ENCODE data around the gene MUCL3.
"Not testable (repeated sequence)": the region's sequence is repeated elsewhere in the genome, so short reads cannot be mapped to it uniquely, and the experiment has no call there.

The MUCL3 gene

DNA sequence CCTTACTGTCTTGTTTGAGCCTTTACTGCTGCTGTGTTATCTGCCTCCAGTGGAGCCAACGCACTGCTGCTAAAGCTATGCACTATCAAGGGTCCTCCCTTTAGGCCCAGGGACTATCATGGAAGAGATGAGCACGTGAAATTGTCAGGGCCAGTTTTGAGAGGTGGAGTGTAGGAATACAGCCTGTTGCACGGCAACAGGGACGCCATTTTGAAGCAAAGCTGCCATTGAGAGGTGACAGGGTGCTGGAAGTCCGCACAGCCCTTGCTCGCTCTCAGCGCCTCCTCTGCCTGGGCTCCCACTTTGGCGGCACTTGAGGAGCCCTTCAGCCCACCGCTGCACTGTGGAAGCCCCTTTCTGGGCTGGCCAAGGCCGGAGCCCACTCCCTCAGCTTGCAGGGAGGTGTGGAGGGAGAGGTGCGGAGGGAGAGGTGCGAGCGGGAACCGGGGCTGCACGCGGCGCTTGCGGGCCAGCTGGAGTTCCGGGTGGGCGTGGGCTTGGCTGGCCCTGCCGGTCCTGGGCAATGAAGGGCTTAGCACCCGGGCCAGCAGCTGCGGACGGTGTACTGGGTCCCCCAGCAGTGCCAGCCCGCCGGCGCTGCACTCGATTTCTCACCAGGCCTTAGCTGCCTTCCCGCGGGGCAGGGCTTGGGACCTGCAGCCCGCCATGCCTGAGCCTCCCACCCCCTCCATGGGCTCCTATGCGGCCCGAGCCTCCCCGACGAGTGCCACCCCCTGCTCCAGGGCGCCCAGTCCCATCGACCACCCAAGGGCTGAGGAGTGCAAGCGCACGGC is 59.5 kb downstream of the MUCL3 start:
- H3K4me1 ChIP-seq (ENCODE audit: control extremely low read depth in 1 of 4, control insufficient read depth in 4 of 4, insufficient read depth in 4 of 4, low read length in 3 of 4); POLR2A ChIA-PET; H3K27me3 ChIP-seq (replicated peaks in 2 of 5; ENCODE audit: control insufficient read depth in 4 of 5, insufficient read depth in 5 of 5, low read length in 4 of 5); H3K4me3 ChIP-seq (ENCODE audit: control insufficient read depth in 1 of 7, extremely low read depth in 1 of 7, insufficient read depth in 4 of 7, low read depth in 2 of 7, low read length in 6 of 7); H3K27ac ChIP-seq (ENCODE audit: insufficient read depth in 1 of 2, low read depth in 1 of 2, low read length in 2 of 2, poor library complexity in 1 of 2, severe bottlenecking in 2 of 2); DNase-seq; H3K9me3 ChIP-seq (ENCODE audit: control extremely low read depth in 1 of 5, control insufficient read depth in 4 of 5, insufficient read depth in 2 of 5, low read depth in 1 of 5, low read length in 4 of 5); H3K36me3 ChIP-seq (ENCODE audit: control insufficient read depth in 4 of 4, insufficient read depth in 4 of 4, low read length in 3 of 4): not testable (repeated sequence)
- 92% methylated on average over 17 of the region's 39 CpGs for WGBS (ENCODE audit: insufficient coverage)
- CTCF ChIA-PET, result interaction anchor here (1.1 to 1.6 kb wide), 2 partner anchors 9 to 85 kb away, joined by 3 to 5 read pairs; no protein-coding TSS in a partner anchor

DNA sequence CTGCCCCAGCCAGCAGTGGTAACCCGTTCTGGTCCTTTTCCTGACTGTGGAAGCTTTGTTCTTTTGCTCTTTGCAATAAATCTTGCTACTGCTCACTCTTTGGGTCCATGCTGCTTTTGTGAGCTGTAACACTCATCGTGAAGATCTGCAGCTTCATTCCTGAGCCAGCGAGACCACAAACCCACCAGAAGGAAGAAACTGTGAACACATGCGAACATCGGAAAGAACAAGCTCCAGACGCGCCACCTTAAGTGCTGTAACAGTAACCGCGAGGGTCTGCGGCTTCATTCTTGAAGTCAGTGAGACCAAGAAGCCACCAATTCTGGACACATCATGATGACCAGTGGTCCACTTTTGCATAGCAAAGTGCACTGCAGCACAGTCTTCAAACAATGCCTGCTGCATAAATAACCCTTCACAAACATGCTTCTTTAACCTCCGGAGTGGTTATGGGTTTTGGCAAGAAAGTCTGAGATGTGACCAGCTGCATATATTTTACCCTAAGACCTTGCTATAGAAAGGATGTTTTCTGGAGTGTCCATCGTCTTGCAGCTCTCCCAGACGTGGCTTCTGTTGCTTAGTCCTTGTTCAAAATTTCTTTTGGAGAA is 60.6 kb downstream of the MUCL3 start:
- no peak overlapping the region for H3K27ac ChIP-seq (ENCODE audit: insufficient read depth in 1 of 2, low read depth in 1 of 2, low read length in 2 of 2, poor library complexity in 1 of 2, severe bottlenecking in 2 of 2)
- 62% methylated on average over 12 of the region's 13 CpGs for WGBS (ENCODE audit: insufficient coverage)
- ChIA-PET CTCF (interaction anchor here (1.1 to 1.6 kb wide), 2 partner anchors 10 to 86 kb away, joined by 3 to 5 read pairs; no protein-coding TSS in a partner anchor), POLR2A (interaction anchor here (0.5 kb wide), 1 partner anchor 14 kb away, joined by 3 read pairs; no protein-coding TSS in a partner anchor)
- DNase-seq, result peak in 2 of 3 donors; percentile 63 to 77
- H3K9me3 ChIP-seq (ENCODE audit: control extremely low read depth in 1 of 5, control insufficient read depth in 4 of 5, insufficient read depth in 2 of 5, low read depth in 1 of 5, low read length in 4 of 5), result no peaks in the 10 kb centered on the region
- peaks cover 0 to 1% (median 0%) of the 10 kb centered on the region in 5 experiments for H3K27me3 ChIP-seq (replicated peaks in 2 of 5; ENCODE audit: control insufficient read depth in 4 of 5, insufficient read depth in 5 of 5, low read length in 4 of 5)
- H3K36me3 ChIP-seq (ENCODE audit: control insufficient read depth in 4 of 4, insufficient read depth in 4 of 4, low read length in 3 of 4), result no peaks in the 10 kb centered on the region
- H3K4me1 ChIP-seq (ENCODE audit: control extremely low read depth in 1 of 4, control insufficient read depth in 4 of 4, insufficient read depth in 4 of 4, low read length in 3 of 4), result peaks cover 0 to 3% (median 0%) of the 10 kb centered on the region in 4 experiments
- no peak overlapping the region for H3K4me3 ChIP-seq (ENCODE audit: control insufficient read depth in 1 of 7, extremely low read depth in 1 of 7, insufficient read depth in 4 of 7, low read depth in 2 of 7, low read length in 6 of 7)

DNA sequence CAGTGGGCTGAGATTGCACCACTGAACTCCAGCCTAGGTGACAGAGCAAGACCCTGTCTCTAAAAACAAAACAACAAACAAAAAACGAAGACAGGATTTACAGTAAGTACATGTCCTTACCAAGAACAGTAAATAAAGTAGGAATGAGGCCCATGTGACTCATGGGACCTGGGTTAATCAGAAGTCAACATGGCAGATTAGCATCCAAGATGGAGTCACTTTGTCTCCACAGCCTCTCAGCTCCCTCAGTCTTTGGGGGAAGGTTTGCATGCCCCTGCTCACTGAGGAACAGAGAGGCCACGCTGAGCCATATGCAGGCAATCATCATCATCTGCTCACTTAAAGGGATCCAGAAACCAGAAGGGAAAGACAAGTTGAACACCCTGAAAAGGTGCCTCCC is 61.7 kb downstream of the MUCL3 start:
- Histone ChIP-seq H3K4me1 (ENCODE audit: control extremely low read depth in 1 of 4, control insufficient read depth in 4 of 4, insufficient read depth in 4 of 4, low read length in 3 of 4) (peaks cover 0 to 3% (median 0%) of the 10 kb centered on the region in 4 experiments), H3K27ac (ENCODE audit: insufficient read depth in 1 of 2, low read depth in 1 of 2, low read length in 2 of 2, poor library complexity in 1 of 2, severe bottlenecking in 2 of 2) (no peak overlapping the region), H3K36me3 (ENCODE audit: control insufficient read depth in 4 of 4, insufficient read depth in 4 of 4, low read length in 3 of 4) (no peaks in the 10 kb centered on the region), H3K9me3 (ENCODE audit: control extremely low read depth in 1 of 5, control insufficient read depth in 4 of 5, insufficient read depth in 2 of 5, low read depth in 1 of 5, low read length in 4 of 5) (no peaks in the 10 kb centered on the region), H3K4me3 (ENCODE audit: control insufficient read depth in 1 of 7, extremely low read depth in 1 of 7, insufficient read depth in 4 of 7, low read depth in 2 of 7, low read length in 6 of 7) (no peak overlapping the region), H3K27me3 (replicated peaks in 2 of 5; ENCODE audit: control insufficient read depth in 4 of 5, insufficient read depth in 5 of 5, low read length in 4 of 5) (peaks cover 0 to 2% (median 0%) of the 10 kb centered on the region in 5 experiments)
- no peak for DNase-seq
- ChIA-PET CTCF (interaction anchor here (0.8 to 1.6 kb wide), 2 partner anchors 12 to 17 kb away, joined by 3 read pairs; no protein-coding TSS in a partner anchor), POLR2A (no interaction called here)
- 100% methylated on average over 1 of the region's 2 CpGs for WGBS (ENCODE audit: insufficient coverage)
